NCI-H1417 (cell line): ENCODE data around the gene ATP9A.
"Not testable (repeated sequence)": the region's sequence is repeated elsewhere in the genome, so short reads cannot be mapped to it uniquely, and the experiment has no call there.

Experiments used
- DNase-seq, 3 experiments: peaks; one replicate each; lab custom pipeline; 2025; lab: John Stamatoyannopoulos, UW

The ATP9A gene

GRCh38 chr20:51767867-51768758 is at the start of gene ATP9A:
Gene ATP9A, minus strand, starts transcription at chr20:51768390. Its CDS starts 21 bp downstream, at chr20:51768369.
- DNase-seq, result peak; percentile 21 to 77 (median 70)

- DNase-seq, result not testable (repeated sequence)
Observed at GRCh38 chr20:51816856-51817255, 48.7 kb upstream of the ATP9A start.

- DNase-seq, result no peak
Observed at GRCh38 chr20:51815383-51816076, 47.3 kb upstream of the ATP9A start.

- no peak for DNase-seq
Observed at GRCh38 chr20:51812861-51813260, 44.7 kb upstream of the ATP9A start.

- DNase-seq, result peak in 1 of 3 experiments; percentile 47
Observed at GRCh38 chr20:51811514-51812128, 43.4 kb upstream of the ATP9A start.

GRCh38 chr20:51811042-51811355 is 42.8 kb upstream of the ATP9A start:
- DNase-seq, result no peak

- DNase-seq, result no peak
Observed at GRCh38 chr20:51810155-51811041, 42.2 kb upstream of the ATP9A start.

GRCh38 chr20:51807720-51808250 is 39.6 kb upstream of the ATP9A start:
- no peak for DNase-seq

GRCh38 chr20:51804754-51805153 is 36.6 kb upstream of the ATP9A start:
- DNase-seq, result no peak

GRCh38 chr20:51803148-51803854 is 35.1 kb upstream of the ATP9A start:
- DNase-seq, result no peak

- DNase-seq, result no peak
Observed at GRCh38 chr20:51802170-51802751, 34.1 kb upstream of the ATP9A start, which contains the start of gene SALL4. Gene SALL4, minus strand, starts transcription at chr20:51802521. Its CDS starts 113 bp downstream, at chr20:51802408.

GRCh38 chr20:51801823-51802123 is 33.6 kb upstream of the ATP9A start:
- DNase-seq, result no peak

GRCh38 chr20:51801122-51801822 is 33.1 kb upstream of the ATP9A start:
- DNase-seq, result peak in 2 of 3 experiments; percentile 63

- peak in 1 of 3 experiments; percentile 63 for DNase-seq
Observed at GRCh38 chr20:51800872-51801121, 32.6 kb upstream of the ATP9A start.

GRCh38 chr20:51800060-51800871 is 32.1 kb upstream of the ATP9A start:
- DNase-seq, result peak; percentile 61 to 86 (median 80)

- no peak for DNase-seq
Observed at GRCh38 chr20:51799401-51799860, 31.2 kb upstream of the ATP9A start.

GRCh38 chr20:51797357-51798025 is 29.3 kb upstream of the ATP9A start:
- peak; percentile 17 to 58 (median 40) for DNase-seq

- no peak for DNase-seq
Observed at GRCh38 chr20:51796340-51796739, 28.1 kb upstream of the ATP9A start.

- DNase-seq, result no peak
Observed at GRCh38 chr20:51792960-51793359, 24.8 kb upstream of the ATP9A start.
